SU-DHL-6 (cell line): Measurements from ENCODE around the gene ATF3.

Experiments
- H2AFZ ChIP-seq: fragments of 200-600 bp; sonication (generic); 2 replicates; pipeline ENCODE4 v1.6.1; 2014; ENCODE audit warnings: low read depth, mild to moderate bottlenecking, moderate library complexity, mixed read lengths, antibody characterized with exemption, low read length; ENCODE audit not compliant: severe bottlenecking
- H3F3A ChIP-seq: fragments of 200-600 bp; shearing (Covaris generic); 2 replicates; pipeline ENCODE4 v1.6.0; 2016; ENCODE audit warnings: antibody characterized with exemption, mild to moderate bottlenecking; ENCODE audit not compliant: insufficient read depth
- H3K27ac ChIP-seq: fragments of 200-600 bp; sonication (generic); 2 replicates; pipeline ENCODE4 v1.5.1; 2016; ENCODE audit warnings: low read depth, mild to moderate bottlenecking, low read length, moderate library complexity, mixed read lengths
- H3K27me3 ChIP-seq: fragments of 200-600 bp; sonication (generic), shearing (Covaris generic); 2 replicates; pipeline ENCODE4 v1.6.0; 2014; ENCODE audit warnings: mild to moderate bottlenecking, low read length
- H3K36me3 ChIP-seq: fragments of 200-600 bp; sonication (generic); 2 replicates; pipeline ENCODE4 v1.6.1; 2014; ENCODE audit warnings: mild to moderate bottlenecking, low read length, mixed read lengths
- H3K4me2 ChIP-seq: fragments of 300-600, 200-600 bp; shearing (Covaris generic), sonication (generic); 2 replicates; pipeline ENCODE4 v1.6.0; 2014; ENCODE audit warnings: low read length, low read depth, mild to moderate bottlenecking; ENCODE audit not compliant: poor library complexity, severe bottlenecking
- H3K4me3 ChIP-seq: fragments of 200-600 bp; sonication (generic); 2 replicates; pipeline ENCODE4 v1.5.1; 2014; ENCODE audit warnings: antibody characterized with exemption, low read length, mild to moderate bottlenecking, mixed read lengths; ENCODE audit not compliant: insufficient read depth, poor library complexity, severe bottlenecking
- H3K79me2 ChIP-seq: fragments of 200-600 bp; sonication (generic); 2 replicates; pipeline ENCODE4 v1.6.1; 2014; ENCODE audit warnings: mild to moderate bottlenecking, low read length, moderate library complexity; ENCODE audit not compliant: insufficient read depth
- H3K9ac ChIP-seq: fragments of 200-600 bp; sonication (generic); 2 replicates; pipeline ENCODE4 v1.7.0; 2014; ENCODE audit warnings: mild to moderate bottlenecking, low read length
- H3K9me2 ChIP-seq: fragments of 200-600 bp; sonication (generic); replicated peaks from 2 replicates; pipeline ENCODE4 v1.6.1; 2014; ENCODE audit warnings: low read length; ENCODE audit not compliant: insufficient read depth
- H3K9me3 ChIP-seq: fragments of 200-600 bp; sonication (generic); 2 replicates; pipeline ENCODE4 v1.6.1; 2014; ENCODE audit warnings: low read length, mixed read lengths; ENCODE audit not compliant: insufficient read depth
- H4K20me1 ChIP-seq: fragments of 200-600 bp; sonication (generic); 2 replicates; pipeline ENCODE4 v1.6.1; 2014; ENCODE audit warnings: low read depth, mild to moderate bottlenecking, antibody characterized with exemption, low read length, moderate library complexity, mixed read lengths
- EZH2phosphoT487 ChIP-seq: fragments of 200-600 bp; sonication (generic), shearing (Covaris generic); conservative IDR thresholded peaks from 2 replicates; pipeline ENCODE4 v1.6.1; 2018; ENCODE audit warnings: mild to moderate bottlenecking, antibody characterized with exemption, low read length, moderate library complexity, mixed read lengths
- TF ChIP-seq, protein P1 (sequence below): fragments of 200-600 bp; sonication (generic); IDR thresholded peaks from one replicate; pipeline ENCODE4 v1.5.1; 2017; ENCODE audit warnings: antibody characterized with exemption, mild to moderate bottlenecking, low read length, moderate library complexity; ENCODE audit not compliant: insufficient read depth, poor library complexity, severe bottlenecking

The ATF3 gene

DNA sequence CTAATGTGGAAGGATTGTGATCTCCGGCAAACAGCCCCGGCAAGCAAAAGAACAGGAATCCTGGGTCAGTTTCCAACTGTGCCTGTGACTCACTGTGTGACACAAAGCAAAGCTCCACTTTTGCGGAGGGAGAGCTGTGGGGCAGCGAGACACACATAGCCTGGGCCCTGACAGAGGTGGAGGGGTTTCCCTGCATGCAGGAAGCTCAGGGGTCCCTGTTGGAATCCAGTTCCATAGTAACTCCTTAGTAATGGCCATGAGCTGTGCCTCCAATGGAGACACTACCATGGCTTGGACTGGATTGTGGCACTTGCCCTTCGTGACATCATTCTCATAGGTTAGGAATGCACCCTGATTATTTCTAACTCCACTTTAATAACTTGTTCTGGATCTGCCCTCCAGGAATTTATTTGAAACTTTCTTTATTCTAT lies 47.0 kb upstream of the ATF3 start:
- Histone ChIP-seq H3K79me2 (no peaks in the 10 kb centered on the region), H2AFZ (no peak overlapping the region), H4K20me1 (no peaks in the 10 kb centered on the region), H3K27me3 (no peaks in the 10 kb centered on the region), H3K36me3 (no peaks in the 10 kb centered on the region), H3K27ac (no peak overlapping the region), H3K4me2 (no peak overlapping the region), H3F3A (peaks cover 10% of the 10 kb centered on the region; the same call in 1 of the 2 replicates), H3K9me3 (no peaks in the 10 kb centered on the region), H3K9me2 (no peaks in the 10 kb centered on the region), H3K4me3 (no peak overlapping the region), H3K9ac (no peak overlapping the region)
- TF ChIP-seq, protein P1, sequence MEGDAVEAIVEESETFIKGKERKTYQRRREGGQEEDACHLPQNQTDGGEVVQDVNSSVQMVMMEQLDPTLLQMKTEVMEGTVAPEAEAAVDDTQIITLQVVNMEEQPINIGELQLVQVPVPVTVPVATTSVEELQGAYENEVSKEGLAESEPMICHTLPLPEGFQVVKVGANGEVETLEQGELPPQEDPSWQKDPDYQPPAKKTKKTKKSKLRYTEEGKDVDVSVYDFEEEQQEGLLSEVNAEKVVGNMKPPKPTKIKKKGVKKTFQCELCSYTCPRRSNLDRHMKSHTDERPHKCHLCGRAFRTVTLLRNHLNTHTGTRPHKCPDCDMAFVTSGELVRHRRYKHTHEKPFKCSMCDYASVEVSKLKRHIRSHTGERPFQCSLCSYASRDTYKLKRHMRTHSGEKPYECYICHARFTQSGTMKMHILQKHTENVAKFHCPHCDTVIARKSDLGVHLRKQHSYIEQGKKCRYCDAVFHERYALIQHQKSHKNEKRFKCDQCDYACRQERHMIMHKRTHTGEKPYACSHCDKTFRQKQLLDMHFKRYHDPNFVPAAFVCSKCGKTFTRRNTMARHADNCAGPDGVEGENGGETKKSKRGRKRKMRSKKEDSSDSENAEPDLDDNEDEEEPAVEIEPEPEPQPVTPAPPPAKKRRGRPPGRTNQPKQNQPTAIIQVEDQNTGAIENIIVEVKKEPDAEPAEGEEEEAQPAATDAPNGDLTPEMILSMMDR = no peak
- TF ChIP-seq EZH2phosphoT487 = no peak

DNA sequence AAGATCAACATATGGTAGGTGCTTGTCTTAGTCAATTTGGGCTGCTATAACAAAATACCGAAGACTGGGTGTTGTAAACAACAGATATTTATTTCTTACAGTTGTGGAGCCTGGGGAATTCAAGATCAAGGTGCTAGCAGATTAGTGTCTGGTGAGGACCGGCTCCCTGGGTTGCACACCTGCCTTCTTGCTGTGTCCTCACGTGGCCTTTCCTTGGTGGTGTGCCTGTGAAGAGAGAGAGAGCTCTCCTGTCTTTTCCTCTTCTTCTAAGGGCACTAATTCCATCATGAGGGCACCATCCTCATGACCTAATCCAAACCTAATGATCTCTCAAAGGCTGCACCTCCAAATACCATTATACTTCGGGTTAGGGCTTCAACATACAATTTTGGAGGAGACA lies 45.8 kb upstream of the ATF3 start:
- H3K27ac ChIP-seq = no peak overlapping the region
- H3K36me3 ChIP-seq = no peaks in the 10 kb centered on the region
- no peaks in the 10 kb centered on the region for H3K9me3 ChIP-seq

DNA sequence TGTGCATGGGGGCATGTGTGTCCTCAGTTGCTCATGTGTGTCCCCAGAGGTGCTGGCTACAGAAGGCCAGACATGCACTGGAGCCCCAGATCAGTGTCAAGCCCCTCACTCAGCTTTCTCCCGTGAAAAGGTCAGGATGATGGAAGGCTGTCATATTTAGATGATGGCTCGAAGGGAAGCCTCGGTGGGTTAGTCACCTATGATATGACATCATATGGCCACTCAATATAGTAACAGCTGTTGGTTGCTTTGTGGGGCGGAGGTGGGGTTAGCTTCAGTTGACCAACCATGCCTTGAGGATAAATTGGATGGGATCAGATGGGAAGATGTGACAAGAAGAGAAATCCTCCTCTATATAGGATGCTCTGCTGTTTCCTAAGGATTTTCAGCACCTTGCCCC lies 43.5 kb upstream of the ATF3 start:
- no peak for TF ChIP-seq EZH2phosphoT487
- TF ChIP-seq, protein P1 = no peak
- H3K27me3 ChIP-seq = no peaks in the 10 kb centered on the region
- no peak overlapping the region for H3K4me3 ChIP-seq
- H3K9me2 ChIP-seq = no peaks in the 10 kb centered on the region
- no peak overlapping the region for H3K9ac ChIP-seq
- H3F3A ChIP-seq = no peaks in the 10 kb centered on the region
- no peaks in the 10 kb centered on the region for H3K79me2 ChIP-seq
- H3K36me3 ChIP-seq = no peaks in the 10 kb centered on the region
- no peaks in the 10 kb centered on the region for H4K20me1 ChIP-seq
- no peak overlapping the region for H3K27ac ChIP-seq
- H2AFZ ChIP-seq = no peak overlapping the region
- H3K9me3 ChIP-seq = no peaks in the 10 kb centered on the region
- H3K4me2 ChIP-seq = no peak overlapping the region

More for the DNA sequence above, 45.8 kb upstream of the ATF3 start:
- Histone ChIP-seq H4K20me1 (no peaks in the 10 kb centered on the region), H3K9me2 (no peaks in the 10 kb centered on the region), H3F3A (peaks cover 2% of the 10 kb centered on the region; the same call in 1 of the 2 replicates), H3K27me3 (no peaks in the 10 kb centered on the region), H3K79me2 (no peaks in the 10 kb centered on the region), H2AFZ (no peak overlapping the region), H3K9ac (no peak overlapping the region), H3K4me2 (no peak overlapping the region), H3K4me3 (no peak overlapping the region)
- no peak for TF ChIP-seq EZH2phosphoT487
- TF ChIP-seq, protein P1 = no peak
